ENCODE data around the gene UNC5C. TPM values are rescaled to one million over a fixed set of nuclear protein-coding genes. Genes with fewer than 3 reads are reported as not detected.

Gene UNC5C
- total RNA-seq, 4 donors from 2014 or later = 1.2 to 5.0 (median 3.0) TPM

GRCh38 chr4:95429416-95429815 lies 119.4 kb downstream of the UNC5C start:
- no peak for DNase-seq (ENCODE audit: low spot score in 2 of 2)
- WGBS, 2 donors = 86 to 91% methylated on average over 3 of the region's 3 CpGs
- Histone ChIP-seq H3K9me3 (no peaks in the 10 kb centered on the region), H3K4me3 (no peak overlapping the region), H3K36me3 (no peaks in the 10 kb centered on the region), H3K4me1 (no peaks in the 10 kb centered on the region), H3K27me3 (no peaks in the 10 kb centered on the region), H3K27ac (no peak overlapping the region)
- TF ChIP-seq EP300 (IDR thresholded peaks at IDR 0.05) (no peak), POLR2A (IDR thresholded peaks at IDR 0.05) (no peak), CTCF (IDR thresholded peaks at IDR 0.05) (no peak)

DNA sequence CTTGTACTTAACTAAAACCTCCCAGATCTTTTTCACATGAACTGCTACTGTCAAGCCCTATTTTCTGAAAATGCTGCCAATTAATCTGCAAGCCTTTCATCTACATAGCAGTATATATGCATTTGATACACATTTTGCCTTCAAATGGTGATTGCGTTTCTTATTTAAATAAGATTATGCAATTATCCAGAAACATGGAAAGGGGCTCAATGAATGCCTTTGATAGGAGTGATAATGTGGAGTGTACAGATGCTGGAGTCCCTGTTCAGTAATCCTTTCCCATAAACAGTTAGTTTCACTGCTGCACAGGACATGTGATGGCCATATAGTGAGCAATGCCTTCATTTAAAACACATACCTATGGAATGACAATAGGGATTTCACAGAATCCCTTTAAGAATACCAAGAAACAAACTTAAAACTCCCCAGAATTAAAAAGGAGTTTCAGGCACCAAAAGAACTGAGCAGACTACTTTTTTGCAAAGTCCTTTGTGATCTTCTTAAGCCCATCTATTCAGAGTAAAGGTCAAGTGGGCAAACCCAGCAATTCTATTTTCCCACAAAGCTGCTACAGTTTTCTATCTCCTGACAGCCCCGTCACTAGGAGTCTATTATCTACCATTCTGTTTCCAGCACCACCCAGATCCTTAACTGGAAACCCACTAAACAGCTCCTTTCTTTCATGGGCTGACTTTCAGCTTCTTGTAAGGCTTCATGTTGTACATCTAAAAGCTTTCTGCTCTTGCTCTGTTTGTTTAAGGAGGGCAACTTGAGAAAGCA lies 120.3 kb downstream of the UNC5C start:
- H3K36me3 ChIP-seq = no peaks in the 10 kb centered on the region
- 55 to 59% methylated on average over 2 of the region's 2 CpGs for WGBS, 2 donors
- H3K27me3 ChIP-seq = no peaks in the 10 kb centered on the region
- no peaks in the 10 kb centered on the region for H3K4me1 ChIP-seq
- H3K4me3 ChIP-seq = no peak overlapping the region
- no peaks in the 10 kb centered on the region for H3K9me3 ChIP-seq
- DNase-seq (ENCODE audit: low spot score in 2 of 2) = no peak
- TF ChIP-seq EP300 (IDR thresholded peaks at IDR 0.05) (no peak), CTCF (IDR thresholded peaks at IDR 0.05) (no peak), POLR2A (IDR thresholded peaks at IDR 0.05) (no peak)
- no peak overlapping the region for H3K27ac ChIP-seq

DNA sequence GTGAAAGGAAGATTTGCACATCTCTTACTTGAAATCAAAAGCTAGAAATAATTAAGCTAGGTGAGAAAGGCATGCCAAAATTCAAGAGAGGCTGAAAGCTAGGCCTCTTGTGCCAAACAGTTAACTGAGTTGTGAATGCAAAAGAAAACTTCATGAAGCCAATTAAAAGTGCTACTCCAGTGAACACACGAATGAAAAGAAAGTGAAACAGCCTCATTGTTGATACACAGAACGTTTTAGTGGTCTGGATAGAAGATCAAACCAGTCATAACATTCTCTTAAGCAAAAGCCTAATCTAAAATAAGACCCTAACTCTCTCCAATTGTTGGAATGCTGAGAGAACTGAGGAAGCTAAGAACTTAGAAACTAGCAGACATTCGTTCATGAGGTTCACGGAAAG lies 122.3 kb downstream of the UNC5C start:
- no peak overlapping the region for H3K4me3 ChIP-seq
- H3K36me3 ChIP-seq = no peaks in the 10 kb centered on the region
- no peak for DNase-seq (ENCODE audit: low spot score in 2 of 2)
- no peaks in the 10 kb centered on the region for H3K9me3 ChIP-seq
- H3K27me3 ChIP-seq = no peaks in the 10 kb centered on the region
- H3K27ac ChIP-seq = no peak overlapping the region
- H3K4me1 ChIP-seq = no peaks in the 10 kb centered on the region
- TF ChIP-seq CTCF (IDR thresholded peaks at IDR 0.05) = no peak
- WGBS, 2 donors = 53 to 54% methylated on average over 4 of the region's 4 CpGs

- H3K4me3 ChIP-seq = no peak overlapping the region
- no peaks in the 10 kb centered on the region for H3K36me3 ChIP-seq
- TF ChIP-seq POLR2A (IDR thresholded peaks at IDR 0.05) (no peak), EP300 (IDR thresholded peaks at IDR 0.05) (no peak), CTCF (IDR thresholded peaks at IDR 0.05) (no peak)
- H3K9me3 ChIP-seq = no peaks in the 10 kb centered on the region
- DNase-seq (ENCODE audit: low spot score in 2 of 2) = no peak
- H3K27me3 ChIP-seq = no peaks in the 10 kb centered on the region
- H3K27ac ChIP-seq = no peak overlapping the region
- H3K4me1 ChIP-seq = no peaks in the 10 kb centered on the region
- 87 to 90% methylated on average over 7 of the region's 7 CpGs for WGBS, 2 donors
Observed at GRCh38 chr4:95422436-95422835, 126.3 kb downstream of the UNC5C start.

DNA sequence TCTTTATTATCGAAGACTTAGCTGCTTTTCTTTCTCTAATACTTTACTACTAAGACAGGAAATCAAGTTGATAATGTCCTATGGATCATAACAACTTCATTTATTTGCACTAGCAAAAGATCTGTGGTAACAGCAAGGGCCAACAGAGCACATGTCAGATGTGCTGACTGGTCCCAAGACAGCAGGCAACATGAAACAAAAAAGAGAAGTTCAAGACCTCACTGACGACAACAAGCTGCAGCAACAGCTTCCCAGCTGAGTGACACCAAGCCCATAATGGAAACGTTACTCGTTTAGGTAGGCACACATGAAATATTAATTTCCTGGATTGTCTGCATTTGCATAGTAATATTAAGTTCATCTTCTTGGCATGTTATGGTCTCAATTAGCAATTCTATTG lies 126.9 kb downstream of the UNC5C start:
- H3K9me3 ChIP-seq = no peaks in the 10 kb centered on the region
- no peak for TF ChIP-seq CTCF (IDR thresholded peaks at IDR 0.05)
- TF ChIP-seq EP300 (IDR thresholded peaks at IDR 0.05) = no peak
- no peak for TF ChIP-seq POLR2A (IDR thresholded peaks at IDR 0.05)

More for the DNA sequence above, 126.9 kb downstream of the UNC5C start:
- Histone ChIP-seq H3K27me3 (no peaks in the 10 kb centered on the region), H3K36me3 (no peaks in the 10 kb centered on the region), H3K4me3 (no peak overlapping the region), H3K4me1 (no peaks in the 10 kb centered on the region), H3K27ac (no peak overlapping the region)
- no peak for DNase-seq (ENCODE audit: low spot score in 2 of 2)
- WGBS, 2 donors = 67 to 75% methylated on average over 4 of the region's 4 CpGs

All from tibial nerve (tissue), 4 donors.